Neural progenitor cell (in vitro differentiated cells): ENCODE results near the gene S100A14.

Experiments
- EZH2 ChIP-seq: fragments of 200-600 bp; sonication (generic); IDR thresholded peaks from 2 replicates; pipeline ENCODE4 v1.6.1; 2017; ENCODE audit warnings: antibody characterized with exemption, mild to moderate bottlenecking, moderate library complexity
- EZH2phosphoT487 ChIP-seq: fragments of 200-600 bp; sonication (generic); IDR thresholded peaks from 2 replicates; pipeline ENCODE4 v1.6.1; 2017; ENCODE audit warnings: antibody characterized with exemption

GRCh38 chr1:153597206-153597605 lies 18.9 kb downstream of the S100A14 start:
- TF ChIP-seq EZH2 (no peak), EZH2phosphoT487 (no peak)
